NCI-H187 (cell line): Measurements from ENCODE around the gene COL9A1.
"Not testable (repeated sequence)": the region's sequence is repeated elsewhere in the genome, so short reads cannot be mapped to it uniquely, and the experiment has no call there.

Experiments used
- DNase-seq, 2 experiments: peaks; one replicate each; lab custom pipeline; 2025; lab: John Stamatoyannopoulos, UW

Gene COL9A1

DNA sequence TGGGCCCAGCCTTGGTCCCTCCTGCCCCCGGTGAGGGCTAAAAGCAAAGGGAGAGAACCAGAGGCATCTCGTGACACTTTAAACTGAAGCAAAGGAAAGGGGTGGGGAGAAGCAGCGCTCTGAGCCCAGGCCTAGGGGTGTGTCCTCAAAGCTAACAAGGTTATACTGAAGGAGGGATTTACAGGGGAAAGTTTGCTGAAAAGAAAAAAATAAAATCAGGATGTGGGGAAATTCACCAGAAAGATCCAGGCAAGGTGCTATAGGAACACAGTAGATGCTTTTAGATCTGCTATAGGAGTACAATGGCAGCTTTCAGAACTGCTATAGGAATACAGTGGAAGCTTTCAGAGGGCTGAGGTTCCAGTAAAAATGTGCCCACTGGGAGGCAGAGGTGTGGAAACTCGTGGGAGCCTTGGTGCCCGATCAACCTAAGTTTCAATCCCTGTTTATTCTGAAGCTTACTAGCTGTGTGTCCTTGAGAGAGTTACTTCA is at the start of gene COL9A1:
COL9A1 (minus strand) TSS at position 51 of the 492 bp plus-strand sequence. CDS start 160 bp downstream, outside the sequence.
- no peak for DNase-seq

DNA sequence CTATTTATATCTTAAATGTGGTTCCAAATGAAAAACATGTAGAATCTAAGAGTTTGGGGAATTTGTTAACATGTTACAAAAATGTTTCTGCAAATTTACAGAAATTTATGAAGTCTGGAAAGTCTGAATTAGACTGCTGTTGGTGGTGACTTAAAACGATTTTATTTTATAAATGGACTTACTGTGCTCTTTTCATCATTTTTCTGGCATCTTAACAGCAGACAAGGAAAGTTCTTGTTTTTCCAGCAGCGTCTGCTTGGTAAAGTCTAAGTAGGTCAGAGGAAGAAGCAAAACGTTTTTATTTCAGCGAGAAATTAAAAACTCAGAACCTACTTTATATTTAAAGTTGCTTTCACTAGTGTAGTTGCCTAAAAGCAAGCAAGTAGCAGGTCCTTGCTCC is 48.6 kb upstream of the COL9A1 start:
- no peak for DNase-seq

DNA sequence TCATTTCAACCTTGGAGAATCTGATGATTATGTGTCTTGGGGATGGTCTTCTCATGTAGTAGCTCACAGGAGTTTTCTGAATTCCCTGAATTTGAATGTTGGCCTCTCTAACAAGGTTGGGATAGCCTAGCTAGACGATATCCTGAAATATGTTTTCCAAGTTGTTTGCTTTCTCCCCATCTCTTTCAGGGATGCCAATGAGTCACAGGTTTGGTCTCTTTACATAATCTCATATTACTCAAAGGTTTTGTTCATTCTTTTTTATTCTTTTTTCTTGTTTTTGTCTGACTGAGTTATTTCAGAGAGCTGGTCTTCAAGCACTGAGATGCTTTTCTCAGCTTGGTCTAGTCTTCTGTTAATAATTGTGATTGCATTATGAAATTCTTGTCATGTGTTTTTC is 42.7 kb upstream of the COL9A1 start:
- no peak for DNase-seq

DNA sequence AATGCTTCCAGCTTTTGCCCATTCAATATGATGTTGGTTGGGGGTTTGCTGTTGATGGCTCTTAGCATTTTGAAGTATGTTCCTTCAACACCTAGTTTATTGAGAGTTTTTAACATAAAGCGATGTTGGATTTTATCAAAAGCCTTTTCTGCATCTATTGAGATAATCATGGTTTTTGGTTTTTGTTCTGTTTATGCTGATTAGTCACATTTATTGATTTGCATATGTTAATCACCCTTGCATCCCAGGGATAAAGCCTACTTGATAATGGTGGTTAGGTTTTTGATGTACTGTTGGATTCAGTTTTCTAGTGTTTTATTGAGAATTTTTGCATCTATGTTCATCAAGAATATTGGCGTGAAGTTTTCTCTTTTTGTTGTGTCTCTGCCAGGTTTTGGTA is 40.4 kb upstream of the COL9A1 start:
- no peak for DNase-seq

DNA sequence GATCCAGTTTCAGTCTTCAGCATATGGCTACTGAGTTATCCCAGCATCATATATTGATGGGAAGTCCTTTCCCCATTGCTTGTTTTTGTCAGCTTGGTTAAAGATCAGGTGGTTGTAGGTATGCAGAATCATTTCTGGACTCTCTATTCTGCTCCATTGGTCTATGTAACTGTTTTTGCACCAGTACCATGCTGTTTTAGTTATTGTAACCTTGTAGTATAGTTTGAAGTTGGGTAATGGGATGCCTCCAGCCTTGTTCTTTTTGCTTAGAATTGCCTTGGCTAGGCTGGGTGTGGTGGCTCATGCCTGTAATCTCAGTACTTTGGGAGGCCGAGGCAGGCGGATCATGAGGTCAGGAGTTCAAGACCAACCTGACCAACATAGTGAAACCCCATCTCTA is 36.9 kb upstream of the COL9A1 start:
- not testable (repeated sequence) for DNase-seq

DNA sequence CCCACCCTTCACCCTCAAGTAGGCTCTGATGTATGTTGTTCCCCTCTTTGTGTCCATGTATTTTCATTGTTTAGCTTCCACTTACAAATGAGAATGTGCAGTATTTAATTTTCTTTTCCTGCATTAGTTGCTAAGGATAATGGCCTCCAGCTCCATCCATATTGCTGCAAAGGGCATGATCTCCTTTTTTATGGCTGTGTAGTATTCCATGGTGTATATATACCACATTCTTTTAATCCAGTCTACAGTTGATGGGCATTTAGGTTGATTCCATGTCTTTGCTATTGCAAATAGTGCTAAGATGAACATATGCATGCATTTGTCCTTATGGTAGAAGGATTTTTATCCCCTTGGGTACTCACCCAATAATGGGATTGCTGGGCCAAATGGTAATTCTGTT is 35.9 kb upstream of the COL9A1 start:
- DNase-seq: no peak

DNA sequence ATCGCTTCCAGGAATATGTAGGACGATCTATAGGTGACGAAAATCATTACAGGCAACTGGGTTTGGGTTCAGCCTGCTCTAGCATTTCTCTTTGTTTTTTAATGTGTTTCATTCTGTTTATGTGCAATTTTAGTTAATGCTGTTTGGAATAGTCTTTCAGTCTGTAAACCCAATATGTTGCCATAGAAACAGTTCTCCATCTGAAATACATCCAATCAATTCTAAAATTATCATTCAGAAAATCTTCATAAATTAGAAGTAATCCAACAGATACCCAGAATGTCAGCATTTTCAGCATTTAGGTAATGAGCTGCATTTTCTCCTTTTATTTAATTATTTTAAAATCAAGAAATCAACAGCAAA is 34.8 kb upstream of the COL9A1 start:
- DNase-seq: no peak

DNA sequence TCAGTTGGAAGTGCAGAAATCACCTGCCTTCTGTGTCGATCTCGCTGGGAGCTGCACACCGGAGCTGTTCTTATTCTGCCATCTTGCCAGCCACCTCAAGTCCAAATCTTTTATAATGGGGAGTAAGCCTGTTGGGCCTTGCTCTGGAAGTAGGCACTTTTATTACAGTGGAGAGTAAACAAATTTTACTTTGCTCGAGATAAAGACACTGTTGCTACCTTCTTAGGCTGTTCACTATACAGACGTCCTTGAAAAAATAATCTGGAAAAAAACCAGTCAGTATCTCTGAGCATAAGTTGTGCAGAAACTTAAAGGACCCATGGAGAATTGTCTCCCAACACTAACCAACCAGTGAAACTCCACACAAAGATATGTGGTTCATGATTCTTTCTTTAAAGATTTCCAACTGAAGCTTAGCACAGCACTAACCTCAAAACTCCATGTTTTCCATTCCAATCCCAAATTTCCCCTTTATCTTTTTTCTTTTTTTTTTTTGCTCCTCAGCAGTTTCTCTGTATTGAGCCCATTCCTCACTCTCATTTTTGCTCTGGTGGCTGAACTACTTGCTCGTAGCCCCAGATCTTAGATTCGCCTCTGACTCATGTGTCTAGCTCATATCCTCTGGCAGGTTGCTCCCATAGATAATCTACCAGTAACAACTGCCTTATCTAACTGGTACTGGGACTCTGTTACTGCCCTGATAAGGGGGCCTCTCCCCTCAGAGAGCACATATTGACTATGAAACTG is 34.3 kb upstream of the COL9A1 start:
- DNase-seq: no peak

DNA sequence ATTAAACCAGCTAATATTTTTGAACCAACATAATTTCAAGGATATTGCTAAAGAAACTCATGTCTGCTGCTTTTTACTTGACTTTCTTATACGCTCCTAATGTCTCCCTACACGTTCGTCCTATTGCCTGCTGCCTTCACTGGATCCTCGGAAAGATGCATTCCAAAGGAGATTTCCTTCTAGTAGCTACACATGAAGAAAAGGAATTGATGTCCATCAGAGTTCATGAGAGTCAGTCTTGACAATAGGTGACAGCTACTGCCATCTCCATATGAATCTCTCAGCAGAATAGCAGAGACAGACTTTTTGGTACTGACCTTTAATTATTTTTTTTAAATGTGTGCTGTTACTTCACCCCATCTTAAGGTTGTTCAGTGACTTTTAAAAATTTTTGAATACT is 24.2 kb upstream of the COL9A1 start:
- DNase-seq: no peak

DNA sequence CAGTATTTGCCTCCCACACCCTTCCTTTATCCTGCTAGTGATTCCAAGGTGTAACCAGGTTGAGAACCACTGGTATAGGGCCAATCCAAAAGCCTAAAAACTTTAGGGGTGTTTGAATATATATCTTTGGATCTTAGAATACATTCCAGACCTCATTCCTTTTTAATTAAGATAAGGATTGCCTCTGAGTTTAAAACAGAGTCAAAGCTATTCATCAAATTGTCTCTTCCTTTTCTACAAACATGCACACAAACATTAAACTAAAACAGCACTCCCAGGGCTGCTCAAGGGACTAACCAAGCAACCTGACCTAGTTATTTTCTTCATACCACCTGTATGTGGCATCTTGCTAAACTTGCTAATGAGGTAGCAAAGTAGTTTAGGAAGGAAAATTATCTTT is 22.1 kb upstream of the COL9A1 start:
- no peak for DNase-seq

DNA sequence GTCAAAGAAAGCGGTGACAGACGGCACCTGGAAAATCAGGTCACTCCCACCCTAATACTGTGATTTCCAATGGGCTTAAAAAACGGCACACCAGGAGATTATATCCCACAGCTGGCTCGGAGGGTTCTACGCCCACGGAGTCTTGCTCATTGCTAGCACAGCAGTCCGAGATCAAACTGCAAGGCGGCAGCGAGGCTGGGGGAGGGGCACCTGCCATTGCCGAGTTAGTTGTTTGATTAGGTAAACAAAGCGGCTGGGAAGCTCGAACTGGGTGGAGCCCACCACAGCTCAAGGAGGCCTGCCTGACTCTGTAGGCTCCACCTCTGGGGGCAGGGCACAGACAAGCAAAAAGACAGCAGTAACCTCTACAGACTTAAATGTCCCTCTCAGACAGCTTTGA is 14.9 kb upstream of the COL9A1 start:
- not testable (repeated sequence) for DNase-seq

DNA sequence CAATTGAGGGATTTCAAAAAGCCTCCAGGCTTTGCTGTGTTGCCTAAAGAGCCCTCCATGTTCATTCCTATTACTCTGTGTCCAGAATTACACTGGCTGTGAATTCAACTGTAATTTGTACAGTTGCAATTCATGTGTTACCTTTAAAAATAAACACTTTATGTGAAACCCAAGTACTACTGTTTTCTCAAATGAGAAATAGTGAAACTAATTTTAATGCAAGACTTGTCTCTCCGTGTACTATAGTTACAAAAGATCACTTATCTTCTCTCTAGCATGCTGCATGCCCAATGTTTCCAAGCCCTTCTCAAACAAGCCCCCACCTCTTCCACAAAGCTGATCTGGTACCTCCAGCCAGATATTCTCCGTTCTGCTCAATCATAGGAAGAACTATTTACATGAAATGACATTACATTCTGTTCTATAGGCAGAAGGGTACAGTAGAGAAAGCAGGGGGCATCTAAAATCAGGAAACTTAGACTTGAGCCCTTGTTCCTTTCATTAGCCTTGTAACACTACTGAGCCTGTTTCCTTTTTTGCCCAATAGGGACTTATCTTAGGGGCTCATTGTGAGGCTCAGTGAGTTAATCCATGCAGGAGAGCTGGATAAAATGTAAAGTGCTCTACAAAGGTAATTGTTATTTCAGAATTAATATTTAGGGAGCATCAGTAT is 12.3 kb upstream of the COL9A1 start:
- DNase-seq: no peak

DNA sequence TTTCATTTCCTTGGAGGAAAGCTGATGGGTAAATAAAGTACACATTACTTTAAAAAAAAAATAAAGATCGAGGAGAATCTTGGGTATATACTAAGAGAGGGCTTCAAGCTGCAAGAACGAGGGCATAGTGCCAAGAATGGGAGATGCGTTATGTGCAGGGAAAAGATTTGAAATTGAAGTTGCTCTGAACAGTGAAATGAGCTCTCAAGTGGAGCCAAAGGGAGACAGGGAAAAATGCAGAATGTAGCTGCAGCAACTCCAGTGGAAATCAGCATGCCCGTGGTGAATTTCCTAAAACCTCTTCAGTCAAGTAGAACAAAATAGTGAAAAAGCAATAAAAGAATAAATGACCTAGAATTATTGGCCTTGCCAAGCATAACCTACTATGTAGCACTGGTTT is 11.4 kb upstream of the COL9A1 start:
- DNase-seq: no peak

DNA sequence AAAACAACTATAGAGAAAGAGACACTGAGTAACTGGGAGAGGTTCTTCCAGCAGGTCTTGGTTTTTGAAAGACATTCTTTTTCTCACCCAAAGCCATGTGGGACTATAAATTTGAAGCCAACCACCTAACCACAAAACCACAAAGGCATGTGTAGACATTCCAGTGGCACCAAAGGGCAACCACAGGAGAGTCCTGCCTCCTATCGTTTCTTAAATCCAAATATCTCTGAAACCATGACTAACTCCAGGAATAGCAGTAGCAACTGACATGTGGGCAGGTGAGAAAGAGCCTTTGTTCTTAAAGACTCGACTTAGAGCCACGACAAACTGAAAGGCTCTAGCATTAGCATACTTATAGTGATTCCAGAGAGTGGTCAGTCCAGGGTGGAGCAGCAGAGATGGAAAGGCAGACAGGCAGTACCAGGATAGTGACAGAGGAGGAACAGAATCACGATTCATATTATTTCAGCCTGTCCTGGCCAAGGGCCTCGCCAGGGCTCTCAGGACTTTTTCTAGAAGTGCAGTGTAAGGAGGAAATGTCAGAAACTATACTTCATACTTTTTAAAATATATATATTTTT is 9.4 kb upstream of the COL9A1 start:
- DNase-seq: no peak

DNA sequence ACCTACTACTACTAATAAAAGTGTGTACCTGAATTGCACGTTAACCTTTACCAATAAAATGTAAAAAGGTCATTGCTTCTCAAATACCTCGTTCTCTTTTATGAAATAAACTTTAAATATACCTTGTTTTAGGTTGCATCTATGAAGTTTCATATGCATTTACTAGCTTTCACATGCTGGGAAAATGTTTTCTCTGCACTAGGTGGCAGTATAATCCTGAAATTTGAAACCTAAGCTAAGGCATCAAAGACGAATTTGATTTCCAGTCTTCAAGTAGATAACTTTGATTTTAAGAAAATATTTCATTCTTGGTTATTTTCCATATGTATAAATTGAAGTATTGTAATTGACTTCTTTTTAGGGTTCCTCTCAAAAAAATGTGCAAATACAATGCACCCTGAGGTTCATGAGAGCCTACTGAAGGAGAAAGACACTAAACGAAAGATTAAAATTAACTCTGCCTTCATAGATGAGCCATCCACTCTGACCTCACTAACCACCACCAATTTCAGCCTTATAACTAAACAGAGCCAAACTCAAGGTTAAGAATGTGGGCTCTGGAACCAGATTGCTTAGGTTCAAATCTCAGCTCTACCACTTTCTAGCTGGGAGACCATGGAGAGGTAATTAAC is 7.3 kb upstream of the COL9A1 start:
- no peak for DNase-seq

DNA sequence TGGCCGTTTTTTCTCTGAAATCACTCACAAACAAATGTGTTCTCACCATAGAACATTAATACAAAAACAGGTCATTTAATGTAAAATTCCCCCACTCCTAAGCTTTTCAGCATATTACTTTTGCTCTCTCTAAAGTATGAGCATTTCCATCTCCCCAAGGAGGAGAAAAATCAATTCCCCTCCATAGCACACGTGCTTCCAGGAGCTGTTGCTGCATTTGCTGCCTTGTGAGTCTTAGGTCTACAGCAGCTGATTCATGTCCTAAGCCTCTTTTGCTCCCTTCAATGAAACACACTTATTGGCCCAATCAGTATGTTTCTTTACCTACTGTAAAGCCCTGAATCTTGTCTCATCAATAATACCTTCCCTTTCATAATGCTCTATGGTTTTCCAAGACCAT is 6.4 kb upstream of the COL9A1 start:
- no peak for DNase-seq

DNA sequence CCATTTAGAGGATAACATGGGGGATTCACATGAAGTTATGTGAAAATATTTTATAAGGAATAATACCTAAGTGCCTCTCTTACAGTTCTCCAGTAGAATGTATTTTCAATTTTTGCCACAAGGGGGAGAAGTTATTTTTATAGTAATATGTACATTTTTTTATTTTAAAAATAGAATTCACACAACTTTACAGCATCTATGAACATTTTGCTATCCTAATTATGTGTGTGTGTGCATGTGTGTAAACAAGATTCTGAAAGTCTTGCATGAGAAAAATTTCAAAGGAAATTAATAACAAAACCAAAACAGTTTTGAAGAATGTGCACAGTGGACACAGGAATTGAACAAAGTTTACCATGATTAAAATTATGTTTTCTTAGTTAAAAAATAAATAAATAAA is 5.3 kb upstream of the COL9A1 start:
- DNase-seq: not testable (repeated sequence)

DNA sequence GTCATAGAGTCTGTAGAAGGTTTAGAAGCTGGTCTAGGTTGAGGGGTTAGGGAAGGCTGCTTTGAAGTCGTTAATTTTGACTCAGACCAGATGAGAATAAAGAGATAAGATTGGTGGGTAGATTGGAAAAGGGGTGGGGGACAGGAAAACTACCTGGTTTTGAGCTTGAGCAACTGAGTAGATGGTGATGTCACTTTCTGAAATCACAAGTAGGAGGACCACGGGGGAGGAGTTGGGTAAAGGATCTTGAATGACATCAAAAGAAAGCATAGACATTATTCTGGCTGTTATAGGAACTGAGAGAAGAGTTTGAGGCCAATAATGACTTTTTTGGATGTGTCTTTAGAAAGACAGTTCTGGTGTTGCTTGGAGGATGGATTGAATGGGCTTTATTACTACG is 4.1 kb upstream of the COL9A1 start:
- DNase-seq: no peak

DNA sequence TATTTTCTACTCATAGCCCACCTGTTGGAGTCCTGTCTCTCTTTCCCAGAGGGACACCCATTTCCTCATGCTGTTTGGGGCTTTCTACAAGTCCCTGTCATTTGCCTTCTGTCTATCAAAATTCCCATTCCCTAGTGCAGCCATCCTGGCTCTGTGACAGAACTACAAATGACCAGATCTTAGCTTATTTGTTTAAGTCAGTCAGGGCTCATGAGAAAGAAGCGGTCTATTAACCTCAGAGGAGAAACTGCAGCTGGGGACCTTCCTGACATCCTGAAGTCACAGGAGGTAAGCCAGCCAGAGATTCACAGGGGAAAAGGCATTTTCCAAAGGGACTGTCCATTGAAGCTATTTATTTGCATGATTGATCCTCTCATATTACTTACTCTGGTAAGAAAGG is 1.7 kb upstream of the COL9A1 start:
- no peak for DNase-seq

DNA sequence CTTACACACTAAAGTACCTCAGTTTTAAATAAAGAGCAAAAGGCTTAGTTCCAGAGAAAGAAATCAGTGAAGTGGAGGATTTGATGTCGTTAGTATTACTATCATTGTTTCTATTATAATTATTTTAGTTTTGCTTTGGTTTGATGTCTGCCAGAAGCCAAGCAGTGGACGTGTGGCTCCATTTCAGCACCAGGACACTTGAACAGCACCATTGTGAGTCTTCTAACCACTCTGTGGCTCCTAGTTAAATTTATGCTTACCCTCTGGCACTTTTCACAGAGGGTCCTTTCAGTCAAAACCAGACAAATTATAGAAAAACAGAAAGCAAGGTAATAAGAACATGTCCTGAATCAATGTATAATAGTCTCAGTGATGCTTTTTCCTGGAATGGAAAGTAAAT is 3.4 kb downstream of the COL9A1 start:
- no peak for DNase-seq

DNA sequence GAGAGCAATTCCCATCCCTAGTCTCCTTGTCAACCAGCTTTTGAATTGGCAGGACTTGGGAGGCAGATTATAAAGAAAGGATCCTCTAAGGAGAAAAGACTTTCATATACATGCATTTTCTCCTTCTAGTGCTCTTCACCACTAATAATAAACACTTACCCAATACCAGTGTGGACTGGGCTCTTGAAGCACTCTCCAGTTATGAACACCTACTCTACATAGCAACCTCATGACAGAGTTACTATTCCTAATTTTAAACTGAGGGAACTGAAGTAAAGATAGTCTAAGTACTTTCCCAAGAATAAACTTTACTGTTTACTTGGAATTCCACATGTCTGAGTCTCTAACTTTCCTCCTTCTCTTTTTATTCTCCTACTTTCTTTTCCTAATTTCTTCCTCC is 4.8 kb downstream of the COL9A1 start:
- no peak for DNase-seq

DNA sequence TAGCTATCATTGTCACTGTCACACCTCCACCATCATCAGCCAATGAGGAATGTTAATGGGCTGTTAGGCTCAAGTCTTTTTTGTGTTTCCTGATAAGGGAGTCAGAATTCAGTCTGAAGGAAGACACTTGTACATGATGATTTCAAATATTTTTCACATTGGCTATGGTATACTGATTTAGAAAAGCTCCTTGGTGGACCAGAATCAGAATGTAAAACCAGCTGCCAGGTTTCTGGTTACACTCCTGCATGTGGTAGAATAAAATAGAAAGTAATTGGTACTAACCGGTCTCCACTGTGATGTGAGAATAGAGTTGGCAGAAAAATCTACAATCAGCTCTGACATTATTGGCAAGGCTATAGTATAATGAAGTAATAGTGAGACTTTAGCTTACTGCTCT is 10.7 kb downstream of the COL9A1 start:
- no peak for DNase-seq

DNA sequence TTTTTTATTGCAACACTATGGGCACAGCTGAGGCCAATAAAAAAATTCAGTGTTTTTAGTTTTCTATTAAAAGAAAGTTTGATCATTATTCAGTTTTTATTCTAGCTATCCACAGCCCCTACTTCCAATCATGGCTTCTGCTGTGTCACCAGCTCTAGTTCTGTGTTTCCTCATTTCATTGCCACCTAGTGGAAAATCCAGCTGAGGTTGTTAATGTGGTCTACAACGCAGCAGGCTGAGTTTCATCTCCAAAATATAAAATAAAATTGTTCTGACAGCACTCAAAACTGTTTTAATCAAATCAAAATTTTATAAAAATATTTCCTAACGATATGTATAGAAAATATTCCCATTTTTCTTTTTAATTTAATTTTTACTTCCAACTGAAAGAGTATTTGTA is 13.6 kb downstream of the COL9A1 start:
- DNase-seq: no peak
